RKO (cell line): ENCODE results near the gene FAU.
"Not testable (repeated sequence)": the region's sequence is repeated elsewhere in the genome, so short reads cannot be mapped to it uniquely, and the experiment has no call there.

Source experiments
- DNase-seq: peaks from one replicate; pipeline ENCODE4 v3.0.0-alpha.2; 2016; ENCODE audit warnings: low spot score

FAU gene

DNA sequence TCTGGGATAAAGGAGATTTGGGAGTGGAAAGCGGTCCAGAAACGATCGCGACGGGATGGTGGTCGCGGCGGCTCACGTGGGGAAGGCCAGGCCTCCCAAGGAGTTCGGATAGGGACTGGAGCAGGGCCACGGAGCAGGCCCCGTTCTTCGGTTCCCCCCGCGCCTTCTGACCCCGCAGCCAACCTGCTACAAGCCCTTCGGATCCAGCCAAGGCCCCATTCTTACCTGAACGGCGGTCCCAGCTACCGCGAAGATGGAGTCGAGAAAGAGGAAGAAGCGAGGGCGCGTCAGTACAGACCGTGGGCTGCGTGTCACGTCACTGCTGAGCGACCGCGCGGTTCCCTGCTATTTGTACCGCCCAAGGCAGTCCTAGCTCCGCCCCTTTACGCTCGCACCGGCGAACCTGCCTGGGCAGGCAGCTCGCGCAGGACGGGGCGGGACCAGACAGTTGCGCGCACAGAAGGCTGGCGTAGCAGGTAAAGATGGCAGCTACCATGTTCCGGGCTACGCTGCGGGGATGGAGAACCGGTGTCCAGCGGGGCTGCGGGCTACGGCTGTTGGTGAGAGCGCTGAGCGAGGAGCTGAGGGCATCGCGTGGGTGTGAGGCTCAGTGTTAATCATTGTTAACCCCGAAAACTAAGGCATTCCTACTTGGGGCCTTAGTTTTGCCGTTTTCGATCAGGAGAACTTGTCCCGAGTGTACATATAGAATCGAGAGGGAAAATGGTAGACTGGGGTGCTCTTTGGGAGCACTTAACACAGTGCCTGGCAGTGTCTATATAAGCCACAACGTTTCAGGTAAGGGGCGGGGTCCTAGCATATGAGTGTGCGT, at the start of gene FAU, which contains the start of gene MRPL49:
Gene FAU (minus strand): TSS at position 270 of the 832 bp plus-strand sequence. CDS start 321 bp downstream, outside the sequence.
Gene MRPL49 (plus strand): TSS at position 457 of the 832 bp plus-strand sequence. CDS start 26 bp downstream, at position 483.
- peak; percentile 97 for DNase-seq

GRCh38 chr11:65170058-65170534, 48.2 kb upstream of the FAU start, which contains the start of gene SPDYC:
Gene SPDYC (plus strand): TSS chr11:65170233. CDS start chr11:65171358, 1,125 bp downstream.
- DNase-seq: no peak

- no peak for DNase-seq
These were observed 47.3 kb upstream of the FAU start for GRCh38 chr11:65169164-65169641.

DNA sequence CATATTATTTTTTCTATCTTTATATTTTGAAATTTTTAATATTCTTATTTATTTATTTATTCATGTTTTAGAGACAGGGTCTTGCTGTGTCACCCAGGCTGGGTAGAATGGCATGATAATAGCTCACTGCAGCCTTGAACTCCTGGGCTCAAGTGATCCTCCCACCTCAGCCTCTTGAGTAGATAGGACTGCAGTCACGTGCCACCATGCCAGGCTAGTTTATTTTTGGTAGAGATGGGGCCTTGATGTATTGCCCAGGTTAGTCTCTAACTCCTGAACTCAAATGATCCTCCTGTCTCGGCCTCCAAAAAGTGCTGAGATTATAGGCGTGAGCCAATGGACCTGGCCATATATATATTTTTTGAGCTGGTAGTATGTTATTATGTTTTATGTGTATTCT, 45.7 kb upstream of the FAU start:
- DNase-seq: no peak

DNA sequence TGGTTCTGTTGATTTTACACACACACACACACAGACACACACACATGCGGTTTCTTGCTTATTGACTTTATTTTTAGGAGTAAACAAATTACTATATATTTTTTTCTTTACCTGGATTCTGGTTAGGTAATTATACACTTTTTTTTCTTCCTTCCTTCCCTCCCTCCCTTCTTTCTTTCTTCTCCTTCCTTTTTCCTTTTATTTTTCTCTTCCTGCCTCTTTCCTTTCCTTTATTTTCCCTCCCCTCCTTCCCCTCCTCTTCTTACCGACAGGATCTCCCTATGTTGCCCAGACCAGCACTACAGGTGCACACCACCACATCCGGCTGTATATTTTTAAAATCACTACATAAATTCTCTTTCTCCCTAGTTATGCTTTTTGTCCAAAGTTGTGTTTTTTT, 45.0 kb upstream of the FAU start:
- no peak for DNase-seq

- DNase-seq: no peak
These were observed 43.7 kb upstream of the FAU start for GRCh38 chr11:65165410-65166317.

GRCh38 chr11:65163684-65164083, 41.8 kb upstream of the FAU start:
- no peak for DNase-seq

GRCh38 chr11:65160643-65161042, 38.7 kb upstream of the FAU start:
- no peak for DNase-seq

GRCh38 chr11:65159012-65159411, 37.1 kb upstream of the FAU start:
- DNase-seq: no peak

- no peak for DNase-seq
These were observed 35.4 kb upstream of the FAU start for GRCh38 chr11:65157336-65157735.

- DNase-seq: no peak
These were observed 35.0 kb upstream of the FAU start for GRCh38 chr11:65156926-65157325.

DNA sequence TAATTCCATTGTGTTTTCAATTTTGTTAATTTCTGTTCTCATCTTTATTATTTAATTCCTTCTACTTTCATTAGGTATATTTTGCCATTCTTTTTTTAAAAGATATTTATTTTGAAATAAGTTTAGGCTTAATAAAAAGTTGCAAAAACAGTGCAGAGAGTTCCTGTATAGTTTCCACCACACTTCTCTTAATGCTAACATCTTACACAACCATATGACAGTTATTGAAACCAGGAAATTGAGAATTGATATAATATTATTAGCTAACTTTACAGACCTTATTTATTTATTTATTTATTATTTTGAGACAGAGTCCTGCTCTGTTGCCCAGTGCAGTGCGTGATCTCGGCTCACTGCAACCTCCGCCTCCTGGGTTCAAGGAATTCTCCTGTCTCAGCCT, 34.3 kb upstream of the FAU start:
- DNase-seq: no peak

- DNase-seq: no peak
These were observed 30.2 kb upstream of the FAU start for GRCh38 chr11:65152122-65152521.

GRCh38 chr11:65151331-65151899, 29.5 kb upstream of the FAU start:
- no peak for DNase-seq

DNA sequence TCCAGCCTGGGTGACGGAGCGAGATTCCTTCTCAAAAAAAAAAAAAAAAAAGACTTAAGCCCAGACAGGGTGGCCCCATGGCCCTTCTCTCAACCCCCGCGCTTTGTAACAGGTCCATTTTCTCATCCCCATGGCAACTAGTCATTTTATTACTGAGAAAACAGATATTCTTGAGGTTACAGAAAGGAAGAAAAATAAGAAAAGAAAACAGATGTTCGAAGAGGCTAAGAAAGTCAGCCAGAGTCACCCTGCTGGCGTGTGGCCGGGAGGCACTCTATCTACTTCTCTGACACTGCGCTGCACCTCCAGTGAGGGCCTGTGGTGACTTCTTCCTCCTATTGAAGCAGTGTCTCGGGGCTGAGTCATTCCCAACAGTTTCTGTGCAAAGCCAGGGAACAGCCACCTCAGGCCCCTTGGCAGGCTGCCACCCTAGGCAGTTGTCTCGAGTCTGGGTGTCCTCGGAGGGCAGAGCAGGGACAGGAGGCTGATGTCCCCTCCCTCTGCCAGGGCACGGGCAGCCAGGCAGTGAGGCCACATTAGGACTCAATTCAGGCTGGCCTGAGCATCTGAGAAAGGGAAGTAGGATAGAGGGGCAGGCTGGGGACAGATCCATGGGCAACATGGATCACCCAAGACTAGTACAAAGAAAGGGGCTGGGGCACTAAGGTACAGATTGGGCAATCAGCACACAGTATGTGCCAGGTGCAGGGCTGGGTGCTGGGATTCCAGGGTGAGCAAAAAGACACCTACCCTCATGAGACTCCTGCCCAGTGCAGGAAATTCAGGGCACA, 28.8 kb upstream of the FAU start:
- DNase-seq: peak; percentile 86

GRCh38 chr11:65150131-65150508, 28.2 kb upstream of the FAU start:
- DNase-seq: not testable (repeated sequence)

- DNase-seq: no peak
These were observed 26.7 kb upstream of the FAU start for GRCh38 chr11:65148657-65149056.

DNA sequence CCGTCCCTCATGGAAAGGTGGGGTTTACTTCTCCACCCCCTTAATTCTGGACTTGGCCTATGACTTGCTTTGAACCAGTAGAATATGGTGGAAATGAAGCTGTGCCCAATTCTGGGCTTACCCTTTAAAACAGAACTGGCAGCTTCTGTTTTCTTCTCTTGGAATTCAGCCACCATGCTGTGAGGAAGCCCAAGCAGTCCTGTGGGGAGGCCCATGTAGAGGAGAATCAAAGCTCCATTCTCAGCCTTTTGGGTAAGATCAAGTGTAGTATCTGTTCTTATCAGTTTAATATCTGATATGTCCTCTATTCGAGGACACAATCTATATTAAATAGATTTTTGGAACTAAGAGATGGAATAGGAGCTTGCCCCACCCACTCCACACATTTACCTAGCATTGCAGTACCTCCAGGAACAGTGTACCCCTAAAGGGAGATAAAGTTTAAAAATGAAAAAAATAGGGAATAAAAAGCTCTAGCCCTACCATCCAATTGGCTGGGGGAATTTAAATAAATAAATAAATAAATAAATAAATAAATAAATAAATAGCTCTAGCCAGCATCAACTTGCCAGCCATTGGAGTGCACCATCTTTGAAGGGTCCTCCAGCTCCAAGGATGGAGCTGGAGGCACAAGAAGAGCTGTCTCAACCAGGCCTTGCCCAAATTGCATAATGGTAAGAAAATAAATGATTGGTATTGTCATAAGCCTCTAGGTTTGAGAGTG, 25.6 kb upstream of the FAU start:
- DNase-seq: no peak

DNA sequence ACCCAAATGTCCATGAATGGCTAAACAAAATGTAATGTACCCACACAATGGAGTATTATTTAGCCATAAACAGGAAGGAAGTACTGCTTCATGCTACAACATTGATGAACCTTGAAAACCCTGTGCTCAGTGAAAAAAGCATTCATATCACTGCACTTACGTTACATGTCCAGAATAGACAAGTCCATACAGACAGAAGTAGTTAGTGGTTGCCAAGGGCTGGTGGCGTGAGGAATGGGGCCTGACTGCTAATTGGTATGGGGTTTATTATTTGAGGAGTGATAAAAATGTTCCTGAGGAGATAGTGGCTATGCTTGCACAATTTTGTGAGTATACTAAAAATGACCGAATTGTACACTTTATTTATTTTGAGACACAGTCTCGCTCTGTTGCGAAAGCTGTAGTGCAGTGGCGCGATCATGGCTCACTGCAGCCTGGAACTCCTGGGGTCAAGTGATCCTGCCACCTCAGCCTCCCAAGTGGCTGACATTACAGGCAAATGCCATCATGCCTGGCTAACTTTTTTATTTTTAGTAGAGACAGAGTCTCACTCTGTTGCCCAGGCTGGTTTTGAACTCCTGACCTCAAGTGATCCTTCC, 20.1 kb upstream of the FAU start:
- no peak for DNase-seq

GRCh38 chr11:65136515-65137096, 14.7 kb upstream of the FAU start:
- DNase-seq: no peak
